HG03575 (cell line): ENCODE results near the gene CADM4.
A peak's percentile ranks its signal among the peaks of the same experiment; 100 is the strongest.
"Not testable (repeated sequence)": the region's sequence is repeated elsewhere in the genome, so short reads cannot be mapped to it uniquely, and the experiment has no call there.

Experiments used
- ATAC-seq: cut with Tn5 transposase; IDR thresholded peaks from one replicate; pipeline ENCODE4 v1.9.1; 2021; ENCODE audit not compliant: unreplicated experiment, insufficient number of reproducible peaks, low FRiP score; ENCODE audit errors: extremely low read depth

The CADM4 gene

GRCh38 chr19:43594710-43595604 is 44.7 kb downstream of the CADM4 start:
- no peak for ATAC-seq

GRCh38 chr19:43594081-43594697 is 45.5 kb downstream of the CADM4 start:
- ATAC-seq = no peak

- no peak for ATAC-seq
Measured at GRCh38 chr19:43592800-43593350, 46.8 kb downstream of the CADM4 start.

- ATAC-seq = no peak
Measured at GRCh38 chr19:43591904-43592772, 47.5 kb downstream of the CADM4 start.

GRCh38 chr19:43589678-43590077 is 50.0 kb downstream of the CADM4 start:
- ATAC-seq = no peak

- ATAC-seq = no peak
Measured at GRCh38 chr19:43589277-43589676, 50.4 kb downstream of the CADM4 start.

- ATAC-seq = not testable (repeated sequence)
Measured at GRCh38 chr19:43587029-43587428, 52.6 kb downstream of the CADM4 start.

GRCh38 chr19:43586346-43586745 is 53.3 kb downstream of the CADM4 start:
- no peak for ATAC-seq

- no peak for ATAC-seq
Measured at GRCh38 chr19:43584484-43584883, 55.2 kb downstream of the CADM4 start.

- ATAC-seq = no peak
Measured at GRCh38 chr19:43582495-43582894, 57.2 kb downstream of the CADM4 start.

- ATAC-seq = no peak
Measured at GRCh38 chr19:43581467-43581866, 58.2 kb downstream of the CADM4 start.

GRCh38 chr19:43578787-43579186 is 60.9 kb downstream of the CADM4 start:
- ATAC-seq = no peak

- ATAC-seq = no peak
Measured at GRCh38 chr19:43575955-43576878, 63.4 kb downstream of the CADM4 start.

- ATAC-seq = peak; percentile 77
Measured at GRCh38 chr19:43575156-43575950, 64.3 kb downstream of the CADM4 start, which contains the start of the genes PINLYP and XRCC1. Gene PINLYP (plus strand): TSS chr19:43575801. CDS start chr19:43577192, 1,391 bp downstream. Gene XRCC1 (minus strand): TSS chr19:43575527. CDS start chr19:43575458, 69 bp downstream.

- ATAC-seq = no peak
Measured at GRCh38 chr19:43574424-43575155, 65.1 kb downstream of the CADM4 start.
